SU-DHL-6 (cell line): ENCODE data around the gene ZNF423.

ENCODE experiments used
- CTCF ChIP-seq: fragments of 200-600 bp; sonication (generic); IDR thresholded peaks from one replicate; pipeline ENCODE4 v1.5.1; 2017; ENCODE audit warnings: antibody characterized with exemption, mild to moderate bottlenecking, low read length, moderate library complexity; ENCODE audit not compliant: insufficient read depth, poor library complexity, severe bottlenecking
- EZH2phosphoT487 ChIP-seq: fragments of 200-600 bp; sonication (generic), shearing (Covaris generic); conservative IDR thresholded peaks from 2 replicates; pipeline ENCODE4 v1.6.1; 2018; ENCODE audit warnings: mild to moderate bottlenecking, antibody characterized with exemption, low read length, moderate library complexity, mixed read lengths

GRCh38 chr16:49531425-49531824, 324.5 kb downstream of the ZNF423 start:
- TF ChIP-seq CTCF (no peak), EZH2phosphoT487 (no peak)
